CD8-positive, alpha-beta memory T cell (primary cell): ENCODE measurements around the gene CACNA2D1. TPM values are rescaled to one million over a fixed set of nuclear protein-coding genes. Genes with fewer than 3 reads are reported as not detected.
"Not testable (repeated sequence)": the region's sequence is repeated elsewhere in the genome, so short reads cannot be mapped to it uniquely, and the experiment has no call there.

ENCODE experiments used
- CTCF ChIA-PET: fragments of 350-600 bp; sonication (Branson Sonifier 250); formaldehyde crosslinking; loops from one replicate; lab custom pipeline; 2021; ENCODE audit warnings: antibody characterized with exemption; lab: Charles Lee
- POLR2A ChIA-PET: fragments of 350-600 bp; sonication (Branson Sonifier 250); formaldehyde crosslinking; loops from one replicate; lab custom pipeline; 2021; ENCODE audit warnings: antibody characterized with exemption; lab: Charles Lee
- DNase-seq, 5 donors: peaks; one replicate each; pipeline versions ENCODE4 v3.0.0 to v3.0.0-alpha.2; 2020 to 2022; ENCODE audit warnings: mixed read lengths in 1 of 5
- H3K27ac ChIP-seq: one replicate; pipeline ENCODE4 v1.7.0; 2013; ENCODE audit warnings: low read depth, mild to moderate bottlenecking, low read length, moderate library complexity
- H3K27me3 ChIP-seq: 2 replicates; pipeline ENCODE4 v1.7.0; 2013; ENCODE audit warnings: low read length, mild to moderate bottlenecking; ENCODE audit not compliant: insufficient read depth, poor library complexity, severe bottlenecking
- H3K36me3 ChIP-seq: 2 replicates; pipeline ENCODE4 v1.7.0; 2013; ENCODE audit warnings: mild to moderate bottlenecking, low read length, moderate library complexity; ENCODE audit not compliant: insufficient read depth
- H3K4me1 ChIP-seq: 2 replicates; pipeline ENCODE4 v1.7.0; 2013; ENCODE audit warnings: mild to moderate bottlenecking, low read length, moderate library complexity; ENCODE audit not compliant: insufficient read depth
- H3K4me3 ChIP-seq: 2 replicates; pipeline ENCODE4 v1.7.0; 2013; ENCODE audit warnings: mild to moderate bottlenecking, low read length
- H3K9me3 ChIP-seq: 2 replicates; pipeline ENCODE4 v1.7.0; 2013; ENCODE audit warnings: mild to moderate bottlenecking, low read length
- H3K27ac Mint-ChIP-seq, 8 donors: one replicate each; pipeline ENCODE4 v1.8.0; 2020 to 2021; ENCODE audit warnings: mixed read lengths in 8 of 8, mild to moderate bottlenecking in 6 of 8, inconsistent platforms in 3 of 8, moderate library complexity in 3 of 8
- H3K27me3 Mint-ChIP-seq, 2 donors: one replicate each; pipeline ENCODE4 v1.8.0; 2020 to 2021; ENCODE audit warnings: mixed read lengths in 2 of 2, mild to moderate bottlenecking in 1 of 2, moderate library complexity in 1 of 2
- H3K36me3 Mint-ChIP-seq, 3 donors: one replicate each; pipeline ENCODE4 v1.8.0; 2020 to 2021; ENCODE audit warnings: mixed read lengths in 3 of 3, inconsistent platforms in 1 of 3, mild to moderate bottlenecking in 1 of 3
- H3K4me1 Mint-ChIP-seq, 3 donors: one replicate each; pipeline ENCODE4 v1.8.0; 2020 to 2021; ENCODE audit warnings: mixed read lengths in 3 of 3, inconsistent platforms in 1 of 3, mild to moderate bottlenecking in 1 of 3
- H3K4me3 Mint-ChIP-seq, 7 donors: one replicate each; pipeline ENCODE4 v1.8.0; 2020 to 2021; ENCODE audit warnings: mixed read lengths in 7 of 7, mild to moderate bottlenecking in 6 of 7, moderate library complexity in 4 of 7, inconsistent platforms in 2 of 7
- H3K9me3 Mint-ChIP-seq, 5 donors: one replicate each; pipeline ENCODE4 v1.8.0; 2020 to 2022; ENCODE audit warnings: mixed read lengths in 5 of 5, mild to moderate bottlenecking in 3 of 5, moderate library complexity in 2 of 5, inconsistent platforms in 1 of 5
- polyA plus RNA-seq: library from polyadenylated mRNA; unstranded; fragments of 300-500 nt; fragmentation: Illumina TruSeq; gene quantifications from one replicate; pipeline ENCODE4 v1.2.3, GENCODE V29; 2021
- total RNA-seq, 2 experiments: library from RNA; stranded (reverse); gene quantifications; one replicate each; pipeline ENCODE4 v1.2.3, GENCODE V29; 2021

The CACNA2D1 gene
- total and polyA plus RNA-seq, 3 experiments from 2014 or later, result not detected

DNA sequence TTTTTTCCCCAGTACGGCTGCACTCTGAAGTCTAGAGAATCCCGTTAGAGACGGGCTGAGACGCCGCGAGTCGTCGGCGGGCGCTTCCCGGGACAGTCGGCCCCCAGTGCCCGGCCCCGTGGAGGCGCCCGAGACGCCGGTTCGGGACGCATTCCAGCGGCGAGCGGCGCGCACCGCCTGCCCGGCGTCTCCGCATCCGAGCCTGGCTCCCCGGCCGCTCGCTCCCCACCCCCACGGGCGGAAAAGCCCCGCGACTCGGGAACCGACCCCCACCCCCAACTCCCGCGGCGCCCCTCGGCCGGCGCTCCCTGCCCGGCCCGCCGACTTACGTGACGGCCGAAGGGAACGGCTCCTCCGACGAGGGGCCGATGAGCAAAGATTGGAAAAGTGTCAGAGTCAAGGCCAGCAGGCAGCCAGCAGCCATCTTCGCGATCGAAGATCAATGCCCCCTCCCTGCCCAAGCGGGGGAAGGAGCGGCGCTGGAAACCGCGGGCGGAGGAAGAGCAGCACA is 486 bp downstream of the CACNA2D1 start:
- Mint-ChIP-seq H3K36me3 (no peaks in the 10 kb centered on the region), H3K4me3 (peak overlapping the region in 2 of 7 donors; percentile 33 to 52), H3K9me3 (peaks cover 0 to 7% (median 2%) of the 10 kb centered on the region in 5 donors), H3K4me1 (peaks cover 8 to 10% (median 9%) of the 10 kb centered on the region in 3 donors), H3K27me3 (peaks cover 15 to 42% of the 10 kb centered on the region in 2 donors), H3K27ac (no peak overlapping the region)
- Histone ChIP-seq H3K9me3 (no peaks in the 10 kb centered on the region), H3K36me3 (no peaks in the 10 kb centered on the region), H3K27me3 (no peaks in the 10 kb centered on the region), H3K4me1 (no peaks in the 10 kb centered on the region), H3K4me3 (no peak overlapping the region), H3K27ac (no peak overlapping the region)
- DNase-seq, result no peak
- CTCF ChIA-PET, result no interaction called here
- POLR2A ChIA-PET, result no interaction called here

DNA sequence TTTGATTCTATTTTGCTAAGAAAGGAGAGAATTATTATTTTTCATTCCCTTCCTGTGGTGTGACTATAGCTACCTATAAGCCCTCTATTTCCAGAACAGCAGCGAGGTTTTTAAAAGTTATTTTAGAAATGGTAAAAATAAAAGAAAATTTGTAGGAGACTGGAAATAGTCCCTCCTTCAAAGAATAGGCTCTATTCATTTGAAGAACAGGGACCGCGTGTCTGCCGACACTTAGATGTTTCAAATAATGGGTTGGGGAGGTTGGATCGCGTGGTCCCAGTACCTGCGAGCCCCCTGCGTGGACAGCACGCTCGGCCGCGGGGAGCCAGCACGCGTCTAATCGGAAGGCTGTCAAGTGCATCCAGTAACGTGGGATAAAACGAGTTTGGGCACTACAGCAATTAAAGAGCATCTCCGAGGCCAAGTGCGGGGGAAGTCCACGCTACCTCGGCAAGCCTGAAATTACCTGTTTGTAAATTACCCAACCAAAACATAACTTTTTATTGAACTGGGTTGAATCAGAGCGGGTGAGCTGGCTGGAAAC is 1.0 kb downstream of the CACNA2D1 start:
- POLR2A ChIA-PET, result no interaction called here
- Mint-ChIP-seq H3K27ac (no peak overlapping the region), H3K4me3 (peak overlapping the region in 5 of 7 donors; percentile 24 to 68 (median 39)), H3K27me3 (peaks cover 12 to 42% of the 10 kb centered on the region in 2 donors), H3K9me3 (peaks cover 0 to 7% (median 2%) of the 10 kb centered on the region in 5 donors), H3K4me1 (peaks cover 8 to 10% (median 9%) of the 10 kb centered on the region in 3 donors), H3K36me3 (no peaks in the 10 kb centered on the region)
- CTCF ChIA-PET, result no interaction called here
- Histone ChIP-seq H3K36me3 (no peaks in the 10 kb centered on the region), H3K27me3 (no peaks in the 10 kb centered on the region), H3K4me3 (no peak overlapping the region), H3K4me1 (no peaks in the 10 kb centered on the region), H3K9me3 (no peaks in the 10 kb centered on the region), H3K27ac (no peak overlapping the region)
- DNase-seq, result no peak

DNA sequence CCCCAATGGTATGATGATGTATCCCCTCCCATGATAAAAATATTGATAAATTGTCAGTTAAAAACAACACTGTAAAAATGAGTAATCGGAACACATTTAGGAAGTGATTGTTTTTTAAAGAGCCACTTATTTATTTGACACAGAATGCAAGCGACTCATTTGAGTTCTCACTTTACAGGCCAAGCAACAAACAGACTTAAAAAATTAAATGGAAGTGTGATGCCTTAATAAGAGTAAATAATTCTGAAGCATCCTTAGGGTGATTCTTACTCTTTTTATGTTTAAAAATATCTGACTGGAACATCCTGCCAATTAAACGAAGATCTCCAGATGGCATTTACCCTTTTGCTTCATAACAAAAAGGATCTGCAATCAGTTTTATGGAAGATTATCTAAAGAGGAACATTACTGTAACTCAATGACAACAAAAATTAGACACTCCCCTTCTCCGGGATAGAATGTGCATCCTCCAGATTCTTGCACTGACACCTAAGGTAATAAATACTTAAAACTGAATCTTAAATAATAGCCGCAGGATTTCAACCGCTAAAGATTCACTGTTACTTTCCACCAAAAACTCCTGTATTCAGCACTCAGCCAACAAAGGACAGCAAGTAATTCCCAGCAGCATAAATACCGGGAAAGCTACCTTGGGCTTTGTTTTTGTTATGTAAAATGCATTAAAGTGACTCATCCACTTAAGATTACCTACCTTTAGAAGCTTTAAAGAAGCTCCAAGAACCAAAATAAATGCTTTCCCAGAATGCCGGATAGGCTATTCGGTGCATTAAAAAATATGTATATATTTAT is 1.7 kb downstream of the CACNA2D1 start:
- Histone ChIP-seq H3K27me3 (no peaks in the 10 kb centered on the region), H3K4me3 (no peak overlapping the region), H3K4me1 (no peaks in the 10 kb centered on the region), H3K36me3 (no peaks in the 10 kb centered on the region), H3K27ac (no peak overlapping the region), H3K9me3 (no peaks in the 10 kb centered on the region)
- H3K36me3 Mint-ChIP-seq, result no peaks in the 10 kb centered on the region
- H3K27ac Mint-ChIP-seq, result no peak overlapping the region
- peaks cover 8 to 10% (median 9%) of the 10 kb centered on the region in 3 donors for H3K4me1 Mint-ChIP-seq
- DNase-seq, result no peak
- peak overlapping the region in 5 of 7 donors; percentile 24 to 68 (median 39) for H3K4me3 Mint-ChIP-seq
- peaks cover 12 to 42% of the 10 kb centered on the region in 2 donors for H3K27me3 Mint-ChIP-seq
- H3K9me3 Mint-ChIP-seq, result peaks cover 0 to 8% (median 2%) of the 10 kb centered on the region in 5 donors
- CTCF ChIA-PET, result no interaction called here
- POLR2A ChIA-PET, result no interaction called here

DNA sequence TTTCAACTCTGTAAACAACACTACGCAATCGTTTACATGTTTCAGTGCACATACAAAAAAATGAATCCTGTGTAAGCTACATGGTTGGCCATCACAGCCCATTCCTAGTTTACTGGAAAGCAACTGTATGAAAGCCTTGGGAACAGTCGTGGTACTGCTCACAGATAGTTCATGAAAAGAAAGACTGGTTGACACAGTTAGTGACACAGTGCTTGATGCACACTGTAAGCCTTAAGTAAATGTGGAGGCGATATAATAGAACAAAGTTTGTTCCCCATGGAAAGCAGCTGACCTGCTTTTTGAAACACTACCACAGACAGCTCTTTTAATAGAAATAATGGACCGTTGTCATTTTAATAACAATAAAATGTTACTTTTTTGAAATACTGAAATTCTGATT is 5.1 kb downstream of the CACNA2D1 start:
- no peak overlapping the region for H3K4me3 ChIP-seq
- no peaks in the 10 kb centered on the region for H3K36me3 ChIP-seq
- H3K9me3 ChIP-seq, result no peaks in the 10 kb centered on the region
- no peak overlapping the region for H3K27ac ChIP-seq
- POLR2A ChIA-PET, result no interaction called here
- no peak overlapping the region for H3K27ac Mint-ChIP-seq
- no peak for DNase-seq
- peaks cover 3 to 24% of the 10 kb centered on the region in 2 donors for H3K27me3 Mint-ChIP-seq
- H3K27me3 ChIP-seq, result no peaks in the 10 kb centered on the region
- H3K9me3 Mint-ChIP-seq, result peaks cover 0 to 12% (median 0%) of the 10 kb centered on the region in 5 donors
- no peak overlapping the region for H3K4me3 Mint-ChIP-seq
- H3K4me1 Mint-ChIP-seq, result peaks cover 5 to 10% (median 5%) of the 10 kb centered on the region in 3 donors
- CTCF ChIA-PET, result no interaction called here
- no peaks in the 10 kb centered on the region for H3K36me3 Mint-ChIP-seq
- H3K4me1 ChIP-seq, result no peaks in the 10 kb centered on the region

DNA sequence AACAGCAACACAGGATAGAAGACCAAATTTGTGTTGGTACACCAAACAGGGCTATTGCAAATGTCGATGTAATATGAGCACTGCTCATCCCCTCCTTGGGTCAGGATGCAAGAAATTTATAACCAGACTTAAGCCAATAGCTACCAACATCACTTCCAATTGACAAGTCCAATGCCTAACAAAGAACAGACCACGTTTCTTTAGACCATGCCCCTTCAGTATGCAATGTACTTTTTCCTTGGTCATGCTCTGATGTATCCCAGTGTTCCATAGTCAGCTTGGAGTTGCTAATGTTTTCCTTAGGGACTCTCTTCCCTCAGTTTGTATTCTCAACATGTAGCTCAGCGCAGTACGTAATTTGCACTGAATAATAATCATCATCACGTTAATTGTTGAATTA is 7.8 kb downstream of the CACNA2D1 start:
- CTCF ChIA-PET, result no interaction called here
- Histone ChIP-seq H3K4me1 (no peaks in the 10 kb centered on the region), H3K36me3 (no peaks in the 10 kb centered on the region), H3K27ac (no peak overlapping the region), H3K27me3 (no peaks in the 10 kb centered on the region), H3K9me3 (no peaks in the 10 kb centered on the region), H3K4me3 (no peak overlapping the region)
- DNase-seq, result no peak
- Mint-ChIP-seq H3K9me3 (peaks cover 0 to 5% (median 0%) of the 10 kb centered on the region in 5 donors), H3K27me3 (peaks cover 0 to 5% of the 10 kb centered on the region in 2 donors), H3K27ac (no peak overlapping the region), H3K4me3 (no peak overlapping the region), H3K36me3 (no peaks in the 10 kb centered on the region), H3K4me1 (no peaks in the 10 kb centered on the region)
- POLR2A ChIA-PET, result no interaction called here

DNA sequence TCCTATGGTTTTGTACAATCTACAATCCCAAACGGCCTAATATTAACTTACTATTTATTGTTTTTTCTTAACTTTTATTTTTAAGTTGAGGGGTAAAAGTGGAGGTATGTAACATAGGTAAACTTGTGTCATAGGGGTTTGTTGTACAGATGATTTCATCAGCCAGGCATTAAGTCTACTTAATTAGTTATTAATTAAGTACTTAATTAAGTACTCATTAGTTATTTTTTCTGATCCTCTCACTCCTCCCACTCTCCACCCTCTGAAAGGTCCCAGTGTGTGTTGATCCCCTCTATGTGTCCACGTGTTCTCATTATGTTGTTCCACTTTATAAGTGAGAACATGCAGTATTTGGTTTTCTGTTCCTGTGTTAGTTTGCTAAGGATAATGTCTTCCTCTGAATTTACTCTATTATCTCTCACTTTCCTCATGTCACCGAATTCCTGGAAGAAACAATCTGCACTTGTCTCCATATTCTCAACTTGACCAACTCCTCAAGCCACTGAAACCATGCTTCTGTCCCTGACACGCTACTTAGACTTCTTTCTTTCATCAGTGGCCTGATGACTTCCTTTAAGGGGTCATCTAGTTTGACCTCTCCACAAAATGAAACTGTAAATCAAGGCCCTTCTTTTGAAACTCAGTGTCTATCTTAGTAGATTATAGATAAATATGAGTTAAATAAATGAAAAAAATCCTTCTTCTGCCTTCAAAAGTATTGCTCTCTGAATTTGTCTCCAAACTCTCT is 9.1 kb downstream of the CACNA2D1 start:
- Histone ChIP-seq H3K27me3 (no peaks in the 10 kb centered on the region), H3K36me3 (no peaks in the 10 kb centered on the region), H3K9me3 (no peaks in the 10 kb centered on the region), H3K4me3 (no peak overlapping the region), H3K4me1 (no peaks in the 10 kb centered on the region), H3K27ac (no peak overlapping the region)
- H3K36me3 Mint-ChIP-seq, result no peaks in the 10 kb centered on the region
- no peak overlapping the region for H3K4me3 Mint-ChIP-seq
- ChIA-PET POLR2A (no interaction called here), CTCF (no interaction called here)
- no peaks in the 10 kb centered on the region for H3K27me3 Mint-ChIP-seq
- no peak for DNase-seq
- peaks cover 0 to 5% (median 0%) of the 10 kb centered on the region in 5 donors for H3K9me3 Mint-ChIP-seq
- H3K27ac Mint-ChIP-seq, result no peak overlapping the region
- no peaks in the 10 kb centered on the region for H3K4me1 Mint-ChIP-seq

DNA sequence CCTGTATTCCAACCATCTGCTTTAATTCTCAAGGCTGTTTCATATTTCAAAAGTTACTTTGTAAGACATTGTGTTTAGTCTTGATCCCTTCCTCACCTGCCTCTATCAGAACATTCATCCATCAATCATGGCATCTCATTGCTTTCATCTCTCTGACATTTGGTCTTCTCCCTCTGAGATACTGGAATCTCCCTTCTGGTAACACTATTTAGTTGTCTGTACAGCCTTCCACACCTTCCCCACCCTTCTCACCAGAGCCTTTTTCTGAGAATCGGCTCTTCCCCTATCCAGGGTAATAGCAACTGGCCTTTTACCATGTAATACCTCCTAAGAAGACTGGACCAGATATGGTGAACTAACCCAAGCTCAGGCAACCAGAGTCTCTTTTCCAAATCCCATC is 10.1 kb downstream of the CACNA2D1 start:
- no peak overlapping the region for H3K4me3 ChIP-seq
- CTCF ChIA-PET, result no interaction called here
- DNase-seq, result no peak
- no peak overlapping the region for H3K27ac Mint-ChIP-seq
- H3K27ac ChIP-seq, result no peak overlapping the region
- H3K4me3 Mint-ChIP-seq, result no peak overlapping the region
- H3K27me3 ChIP-seq, result no peaks in the 10 kb centered on the region
- POLR2A ChIA-PET, result no interaction called here
- H3K4me1 Mint-ChIP-seq, result no peaks in the 10 kb centered on the region
- H3K9me3 Mint-ChIP-seq, result peaks cover 0 to 5% (median 0%) of the 10 kb centered on the region in 5 donors
- peaks cover 0 to under 1% of the 10 kb centered on the region in 2 donors for H3K27me3 Mint-ChIP-seq
- no peaks in the 10 kb centered on the region for H3K4me1 ChIP-seq
- no peaks in the 10 kb centered on the region for H3K36me3 Mint-ChIP-seq
- no peaks in the 10 kb centered on the region for H3K9me3 ChIP-seq
- no peaks in the 10 kb centered on the region for H3K36me3 ChIP-seq

DNA sequence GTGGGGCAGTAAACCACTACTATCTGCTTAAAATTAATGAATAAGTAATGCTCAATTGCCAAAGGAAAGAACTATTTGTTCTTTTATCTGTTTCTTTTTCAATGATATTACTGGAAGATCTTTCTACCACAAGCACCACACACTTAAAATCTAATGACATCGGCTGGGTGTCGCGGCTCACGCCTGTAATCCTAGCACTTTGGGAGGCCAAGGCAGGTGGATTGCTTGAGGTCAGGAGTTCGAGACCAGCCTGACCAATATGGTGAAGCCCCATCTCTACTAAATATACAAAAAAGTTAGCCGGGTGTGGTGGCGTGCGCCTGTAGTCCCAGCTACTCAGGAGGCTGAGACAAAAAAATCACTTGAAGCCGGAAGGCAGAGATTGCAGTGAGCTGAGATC is 10.8 kb downstream of the CACNA2D1 start:
- POLR2A ChIA-PET, H3K4me1 ChIP-seq, H3K27ac ChIP-seq, H3K27ac Mint-ChIP-seq, H3K4me3 ChIP-seq, H3K27me3 Mint-ChIP-seq, H3K4me3 Mint-ChIP-seq, H3K27me3 ChIP-seq, H3K9me3 ChIP-seq, DNase-seq, H3K36me3 Mint-ChIP-seq, H3K9me3 Mint-ChIP-seq, H3K4me1 Mint-ChIP-seq, H3K36me3 ChIP-seq: not testable (repeated sequence)
- CTCF ChIA-PET, result interaction anchor here (0.7 kb wide), 1 partner anchor 101 kb away, joined by 3 read pairs; no protein-coding TSS in a partner anchor
